IPS-11a (cell line): ENCODE measurements around the gene ANO8.

Experiments
- H3K4me3 ChIP-seq: one replicate; pipeline ENCODE4 v1.5.1; 2013; ENCODE audit warnings: low read depth, low read length, control low read depth

Gene ANO8

DNA sequence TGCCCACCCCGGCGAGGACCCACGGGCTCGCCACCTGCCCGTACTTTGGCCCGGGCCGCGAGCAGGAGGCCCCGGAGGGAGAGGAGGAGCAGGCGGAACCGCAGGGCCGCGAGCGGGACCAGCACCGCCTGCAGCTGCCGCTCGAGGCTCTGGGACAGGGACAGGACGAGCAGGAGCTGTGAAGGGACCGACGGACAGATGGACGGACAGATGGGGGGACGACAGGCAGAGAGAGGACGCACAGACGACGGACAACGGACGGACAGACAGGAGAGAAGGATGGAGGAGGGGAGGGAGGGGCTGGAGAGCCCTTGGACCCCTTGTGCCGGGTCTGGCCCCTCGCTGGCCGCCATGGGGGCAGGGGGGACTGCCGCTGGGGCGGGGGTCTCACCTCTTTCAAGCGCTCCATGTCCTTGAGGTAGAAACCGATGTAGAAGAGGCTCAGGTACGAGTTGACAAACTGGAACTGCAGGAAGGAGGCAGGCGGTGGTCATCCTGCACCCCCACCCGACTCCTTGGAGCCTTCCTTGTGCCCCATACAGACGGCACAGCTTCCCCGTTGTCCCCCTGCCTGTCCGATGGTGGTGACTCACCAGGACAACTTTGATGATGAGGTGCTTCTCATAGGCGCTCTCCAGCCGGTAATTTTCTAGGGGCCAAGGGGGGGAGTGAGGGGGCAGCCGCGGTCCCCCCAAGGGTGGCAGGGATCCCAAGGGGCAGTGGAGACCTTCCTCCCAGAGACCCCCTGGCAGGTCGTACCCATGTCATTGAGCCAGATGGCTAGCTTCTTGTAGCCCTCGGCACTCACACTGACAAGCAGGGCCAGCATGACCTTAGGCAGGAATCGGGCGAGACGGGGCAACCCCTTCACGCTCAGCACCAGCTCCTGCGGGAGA is 5.0 kb downstream of the ANO8 start:
- no peak overlapping the region for H3K4me3 ChIP-seq

DNA sequence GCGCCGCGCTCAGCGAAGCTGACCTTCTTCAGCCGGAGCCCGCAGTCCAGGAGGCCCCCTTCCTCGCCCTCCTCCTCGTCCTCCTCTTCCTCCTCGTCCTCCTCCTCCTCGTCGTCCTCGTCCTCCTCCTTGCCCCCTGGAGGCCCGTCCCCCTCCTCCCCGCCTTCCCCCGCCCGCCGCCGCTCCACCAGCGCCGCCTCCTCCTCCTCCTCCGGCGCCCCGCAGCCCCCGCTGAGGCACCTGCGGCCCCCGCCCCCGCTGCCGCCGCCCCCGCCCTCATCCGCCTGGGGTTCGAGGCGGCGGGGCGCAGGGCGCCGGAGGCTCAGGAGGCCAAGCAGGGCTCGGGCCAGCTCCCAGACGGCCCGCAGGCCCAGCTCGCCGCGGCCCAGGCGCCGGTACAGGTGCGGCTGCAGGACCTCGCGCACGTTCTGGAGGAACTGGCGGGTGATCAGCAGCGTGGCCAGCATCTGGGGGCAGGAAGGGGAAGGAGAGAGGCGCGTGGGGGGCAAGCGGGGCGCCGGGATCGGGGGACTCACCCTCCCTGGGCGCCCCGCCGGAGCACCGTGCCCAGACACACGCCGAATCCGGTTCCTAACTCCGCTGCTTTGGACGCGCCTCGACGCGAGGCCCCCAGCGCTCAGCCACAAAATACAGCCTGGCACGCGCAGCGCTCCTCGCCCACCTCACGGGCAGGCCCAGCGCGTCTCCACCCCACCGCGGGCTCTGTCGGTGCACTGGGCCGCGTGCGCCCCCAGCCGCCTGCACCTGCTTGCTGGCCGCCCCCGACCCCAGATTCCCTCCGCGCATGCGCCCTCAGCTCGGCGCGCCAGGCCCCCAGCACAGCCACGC is 5.9 kb downstream of the ANO8 start:
- H3K4me3 ChIP-seq = peak overlapping the region; percentile 51

DNA sequence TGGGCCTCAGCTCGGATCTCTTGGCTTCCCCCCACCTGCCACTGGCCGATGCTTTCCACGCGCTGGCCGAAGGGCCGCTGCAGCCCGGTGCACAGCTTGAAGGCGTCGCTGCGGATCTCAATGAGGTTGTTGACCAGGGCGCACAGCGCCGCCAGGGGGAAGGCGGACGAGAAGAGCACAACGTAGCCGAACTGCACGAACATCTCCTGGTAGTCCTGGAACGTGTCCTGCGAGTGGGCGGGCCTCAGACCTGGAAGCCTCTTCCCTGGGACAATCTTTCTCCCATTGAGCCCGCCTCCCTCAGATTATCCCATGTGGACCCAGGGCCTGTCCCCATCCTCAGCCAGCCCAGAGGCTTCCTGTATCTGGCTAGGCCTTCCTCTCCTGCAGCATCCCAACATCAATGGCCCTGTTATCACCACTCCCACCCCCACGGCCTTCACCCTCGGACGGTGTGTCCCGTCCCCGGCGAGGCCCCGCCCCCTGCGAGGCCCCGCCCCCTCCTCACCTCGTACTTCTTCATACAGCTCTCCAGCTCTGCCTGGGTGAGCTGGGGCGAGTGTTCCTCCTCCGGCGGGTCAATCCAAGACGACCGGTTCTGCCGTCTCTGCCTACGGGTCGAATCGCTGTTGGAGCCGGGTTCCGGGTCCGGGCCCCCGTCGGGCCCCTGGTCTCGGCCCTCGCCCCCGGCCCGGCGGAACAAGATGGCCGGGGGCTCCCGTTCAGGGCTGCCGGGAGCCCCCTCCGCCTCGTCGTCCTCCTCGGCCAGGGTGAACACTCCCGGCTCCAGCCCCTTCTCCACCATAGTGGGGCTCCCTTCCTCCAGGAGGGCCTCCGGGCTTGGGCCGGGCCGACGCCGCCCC is 6.8 kb downstream of the ANO8 start:
- peak overlapping the region; percentile 51 for H3K4me3 ChIP-seq

DNA sequence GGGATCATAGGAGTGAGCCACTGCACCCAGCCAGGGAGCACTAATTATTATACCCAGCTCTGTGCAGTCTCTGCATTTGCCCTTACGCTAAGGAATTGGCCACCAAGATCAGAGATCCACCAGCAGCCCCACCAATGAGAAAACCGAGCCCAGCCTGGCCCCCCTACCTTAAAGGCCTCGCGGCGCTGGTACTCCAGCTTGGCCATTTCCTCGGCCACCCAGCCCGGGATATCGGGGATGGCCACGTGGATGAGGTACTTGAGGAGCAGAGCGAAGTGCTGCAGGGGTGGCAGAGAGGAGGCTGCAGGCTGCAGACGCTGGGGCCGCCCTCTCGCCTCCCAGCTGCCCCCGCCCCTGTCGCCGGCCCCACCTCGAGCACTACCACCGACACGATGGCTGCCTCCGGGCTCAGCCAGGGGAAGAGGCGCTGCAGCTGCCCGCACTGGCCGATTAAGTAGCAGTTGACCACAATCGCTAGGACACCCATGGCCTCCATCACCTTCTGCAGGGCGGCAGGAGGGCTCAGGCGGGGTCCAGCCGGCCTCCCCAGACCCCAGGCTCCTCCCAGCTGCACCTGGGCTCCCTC is 7.5 kb downstream of the ANO8 start:
- H3K4me3 ChIP-seq = peak overlapping the region; percentile 51

DNA sequence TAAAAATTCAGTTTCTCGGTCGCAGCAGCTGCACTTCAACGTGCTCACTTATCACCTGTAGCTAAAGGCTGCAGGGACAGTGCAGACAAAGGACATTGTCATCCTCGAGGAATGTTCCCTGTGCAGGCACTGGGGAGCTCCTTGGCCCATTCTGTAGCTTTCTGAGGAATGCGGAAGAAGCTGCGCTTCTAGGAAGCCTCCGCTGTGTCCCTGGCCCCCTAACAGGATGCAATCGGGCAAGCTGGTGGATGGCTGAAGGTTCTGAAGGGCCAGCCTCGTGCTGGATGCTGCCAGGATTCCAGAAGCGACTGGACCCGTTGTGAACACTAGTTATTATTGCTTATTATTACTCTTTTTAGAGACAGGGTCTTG is 8.1 kb downstream of the ANO8 start:
- no peak overlapping the region for H3K4me3 ChIP-seq

DNA sequence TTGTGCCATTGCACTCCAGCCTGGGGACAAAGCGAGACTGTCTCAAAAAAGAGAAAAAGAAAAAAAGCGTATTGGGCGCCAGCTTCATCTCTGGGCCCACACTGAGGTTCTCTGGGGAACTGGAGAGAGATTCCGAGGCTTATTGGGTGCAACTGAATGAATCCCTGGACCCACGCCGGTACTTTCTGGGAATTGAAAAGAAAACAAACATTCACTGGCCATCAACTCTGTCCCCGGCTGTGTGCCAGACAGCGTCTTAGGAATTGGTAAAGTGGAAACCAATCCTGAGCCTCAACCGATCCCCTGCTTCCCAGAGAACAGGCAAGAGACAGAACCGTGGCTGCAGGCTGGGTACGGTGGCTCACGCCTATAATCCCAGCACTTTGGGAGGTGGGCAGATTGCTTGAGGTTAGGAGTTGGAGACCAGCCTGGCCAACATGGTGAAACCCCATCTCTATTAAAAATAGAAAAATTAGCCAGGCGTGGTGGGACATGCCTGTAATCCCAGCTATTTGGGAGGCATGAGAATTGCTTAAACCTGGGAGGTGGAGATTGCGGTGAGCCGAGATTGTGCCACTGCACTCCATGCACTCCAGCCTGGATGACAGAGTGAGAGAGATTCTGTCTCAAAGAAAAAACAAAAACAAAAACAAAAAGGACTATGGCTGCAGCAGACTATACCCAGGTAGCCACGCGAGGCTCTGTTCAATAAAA is 8.6 kb downstream of the ANO8 start:
- H3K4me3 ChIP-seq = no peak overlapping the region

DNA sequence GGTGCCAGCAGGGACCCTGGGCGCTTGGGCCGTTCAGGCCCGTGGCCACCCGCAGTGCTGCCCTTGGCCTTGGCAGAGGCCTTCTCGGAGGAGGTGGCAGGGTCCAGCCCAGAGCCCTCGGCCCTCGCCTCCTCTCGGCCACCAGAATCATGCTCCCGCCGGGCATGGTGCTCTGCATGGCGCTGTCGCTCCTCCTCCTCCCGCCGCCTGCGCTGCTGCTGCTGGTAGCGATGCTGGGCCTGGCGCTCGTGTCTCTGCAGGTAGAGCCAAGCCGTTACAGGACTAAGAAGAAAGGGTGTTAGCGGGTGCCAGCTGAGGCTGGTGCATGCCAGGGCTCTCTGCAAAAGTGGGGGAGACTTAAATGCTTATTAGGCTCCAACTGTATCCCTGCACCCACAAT is 9.5 kb downstream of the ANO8 start:
- H3K4me3 ChIP-seq = no peak overlapping the region

DNA sequence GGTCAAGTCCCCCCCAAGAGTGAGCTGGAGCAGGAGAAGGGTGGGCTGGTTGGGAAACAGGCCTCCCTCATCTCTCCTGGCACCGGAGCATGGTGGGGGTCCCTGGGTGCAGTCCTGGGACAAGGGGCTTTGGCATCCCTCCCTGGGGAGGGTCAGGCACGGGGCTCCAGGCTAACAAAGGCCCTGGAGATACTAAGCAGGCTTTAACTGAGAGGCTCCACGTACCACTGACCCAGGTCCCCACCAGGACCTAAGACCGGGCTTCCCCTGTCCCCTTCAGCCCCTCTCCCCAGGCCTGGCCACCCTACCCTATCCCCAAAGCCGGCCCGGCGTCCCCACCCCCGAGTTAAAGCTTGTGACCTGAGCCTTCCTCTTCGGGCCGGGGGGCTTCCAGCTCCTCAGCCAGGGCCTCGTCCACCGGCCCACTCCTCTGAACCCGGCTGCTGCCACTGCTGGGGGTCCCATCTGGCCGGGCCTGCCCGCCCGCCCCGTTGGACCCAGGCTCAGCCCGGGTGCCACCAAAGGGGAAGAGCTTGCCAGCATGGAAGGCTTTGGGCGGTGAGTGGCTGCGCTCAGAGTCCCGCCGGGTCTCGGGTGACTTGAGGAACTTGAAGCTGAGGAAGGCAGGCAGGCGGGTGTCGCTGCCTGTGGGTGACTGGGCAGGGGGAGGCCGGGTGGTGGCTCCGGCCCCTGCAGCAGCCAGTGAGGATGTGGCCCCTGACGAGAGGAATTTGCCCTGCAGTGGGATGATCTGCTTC is 10.1 kb downstream of the ANO8 start:
- no peak overlapping the region for H3K4me3 ChIP-seq

DNA sequence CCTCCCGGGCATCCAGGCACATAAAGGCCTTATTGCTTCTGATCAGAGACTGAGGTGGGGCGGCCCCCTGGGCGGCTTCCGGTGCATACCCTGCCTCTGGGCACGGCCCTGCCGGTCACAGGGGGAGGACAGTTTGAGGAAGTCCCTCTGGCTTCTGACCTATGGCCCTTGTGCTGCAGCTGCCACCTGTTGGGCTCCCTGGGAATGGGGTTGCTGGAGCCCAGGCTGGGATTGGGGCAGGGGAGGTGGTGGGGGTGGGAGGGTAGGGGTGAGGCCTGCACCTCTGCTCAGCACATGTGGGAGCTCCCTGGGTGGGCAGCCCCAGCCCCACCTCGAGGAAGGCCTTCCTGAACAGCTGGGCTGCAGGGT is 10.7 kb downstream of the ANO8 start:
- no peak overlapping the region for H3K4me3 ChIP-seq

DNA sequence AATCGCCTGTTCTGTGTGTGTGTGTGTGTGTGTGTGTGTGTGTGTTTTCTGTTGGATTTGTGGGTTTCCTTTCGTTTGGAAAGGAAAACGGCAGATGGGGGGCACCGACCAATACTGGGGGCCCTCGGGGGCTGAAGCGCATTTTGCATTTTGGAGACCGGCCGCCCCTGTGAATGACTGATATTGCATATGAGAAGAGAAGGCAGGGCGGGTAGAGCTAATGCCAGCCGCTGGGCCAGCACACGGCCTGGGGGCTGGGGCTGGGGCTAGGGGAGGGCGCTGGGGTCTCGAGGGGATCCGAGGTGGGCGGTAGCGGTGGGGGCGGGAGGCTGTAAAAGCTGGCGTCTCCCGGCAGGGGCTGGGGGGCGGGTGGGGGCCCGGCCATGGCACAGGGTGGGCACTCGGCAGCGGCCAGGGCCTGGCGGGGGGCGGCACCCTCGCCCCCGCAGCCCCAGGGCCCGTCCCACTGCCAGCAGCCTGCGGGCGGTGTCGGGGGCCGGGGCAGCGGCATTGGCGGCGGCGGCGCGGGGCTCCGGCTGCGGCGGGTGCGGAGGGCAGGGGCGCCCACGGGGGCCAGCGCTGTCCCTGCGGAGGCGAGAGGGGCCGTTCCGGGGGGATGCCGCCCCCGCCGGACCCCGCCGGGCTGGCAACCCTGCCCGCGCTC is 11.2 kb downstream of the ANO8 start:
- H3K4me3 ChIP-seq = no peak overlapping the region

DNA sequence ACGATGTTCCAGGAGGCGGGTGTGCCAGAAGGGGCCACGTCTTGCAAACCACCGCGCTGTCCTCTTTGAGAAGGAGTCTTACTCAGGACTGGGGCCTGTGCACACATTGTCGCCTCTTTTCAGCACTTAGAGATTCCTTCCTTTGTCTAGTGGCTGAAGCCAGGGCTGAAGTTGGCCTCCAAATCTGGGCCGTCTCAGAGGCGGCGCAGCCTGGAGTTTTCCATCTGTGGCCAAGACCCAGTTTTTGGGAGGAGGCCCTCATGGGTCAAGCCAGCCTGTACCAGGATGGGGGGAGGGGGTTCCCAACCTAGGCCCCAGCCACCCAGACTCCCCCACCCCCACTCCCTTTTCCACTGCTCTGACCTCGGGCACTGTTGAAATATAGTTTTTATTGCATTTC is 11.8 kb downstream of the ANO8 start:
- no peak overlapping the region for H3K4me3 ChIP-seq

DNA sequence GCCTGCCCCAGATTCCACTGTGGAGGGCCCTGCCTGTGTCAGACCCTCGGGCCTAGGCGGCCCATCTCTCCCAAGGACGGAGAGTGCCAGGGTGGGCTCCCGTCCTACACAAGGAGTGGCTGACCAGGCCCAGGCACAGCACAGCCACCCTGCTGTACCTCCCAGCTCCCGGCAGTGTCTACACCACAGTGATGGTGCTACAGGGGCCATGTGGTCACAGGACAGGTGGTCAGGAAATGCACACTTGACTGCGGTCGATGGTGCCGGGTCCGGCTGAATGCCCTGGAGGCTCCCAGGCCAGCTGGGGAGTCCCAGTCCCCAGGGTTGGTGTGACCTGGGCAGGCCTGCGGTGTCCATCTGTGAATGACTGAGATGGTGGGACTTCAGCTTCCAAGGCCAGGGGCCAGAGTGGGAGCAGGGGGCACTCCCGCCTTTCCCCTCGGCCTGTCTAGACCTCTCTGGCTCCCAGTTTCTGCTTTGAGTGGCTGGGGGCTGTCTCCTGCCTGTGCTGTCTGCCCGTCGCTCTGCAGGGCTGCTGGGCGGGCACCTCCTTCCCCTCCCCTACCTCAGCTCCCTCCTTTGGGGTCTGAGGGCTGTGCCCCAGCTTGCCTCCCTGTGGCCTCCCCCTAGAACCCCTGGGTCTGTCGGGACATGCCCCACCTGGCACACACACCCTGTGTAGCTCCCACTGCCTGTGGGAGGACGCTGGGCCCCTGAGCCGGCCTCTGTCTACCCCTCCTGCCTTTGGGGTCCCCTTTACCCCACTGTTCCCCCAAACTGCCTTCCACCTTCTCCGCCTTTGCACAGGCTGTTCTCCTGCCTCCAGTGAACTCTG is 12.8 kb downstream of the ANO8 start:
- no peak overlapping the region for H3K4me3 ChIP-seq

DNA sequence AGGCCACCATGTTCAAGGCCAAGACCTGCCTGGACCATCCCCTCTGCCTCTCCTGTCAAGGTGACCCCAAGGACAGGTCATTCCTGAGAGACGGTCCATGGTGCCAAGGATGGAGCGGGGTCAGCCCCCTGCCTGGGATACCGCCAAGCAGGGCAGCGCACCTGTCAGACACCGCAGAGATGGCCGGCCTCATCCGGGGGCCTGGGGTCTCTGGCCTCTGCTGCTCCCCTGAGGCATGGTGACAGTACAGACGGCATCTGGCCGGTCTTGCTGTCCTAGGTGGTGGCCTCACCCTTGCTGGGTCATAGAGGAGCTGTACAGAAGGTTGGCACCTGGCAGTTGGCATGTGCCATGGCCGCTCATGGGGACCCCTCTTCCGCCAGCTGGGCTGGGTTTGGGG is 14.2 kb downstream of the ANO8 start:
- H3K4me3 ChIP-seq = no peak overlapping the region

DNA sequence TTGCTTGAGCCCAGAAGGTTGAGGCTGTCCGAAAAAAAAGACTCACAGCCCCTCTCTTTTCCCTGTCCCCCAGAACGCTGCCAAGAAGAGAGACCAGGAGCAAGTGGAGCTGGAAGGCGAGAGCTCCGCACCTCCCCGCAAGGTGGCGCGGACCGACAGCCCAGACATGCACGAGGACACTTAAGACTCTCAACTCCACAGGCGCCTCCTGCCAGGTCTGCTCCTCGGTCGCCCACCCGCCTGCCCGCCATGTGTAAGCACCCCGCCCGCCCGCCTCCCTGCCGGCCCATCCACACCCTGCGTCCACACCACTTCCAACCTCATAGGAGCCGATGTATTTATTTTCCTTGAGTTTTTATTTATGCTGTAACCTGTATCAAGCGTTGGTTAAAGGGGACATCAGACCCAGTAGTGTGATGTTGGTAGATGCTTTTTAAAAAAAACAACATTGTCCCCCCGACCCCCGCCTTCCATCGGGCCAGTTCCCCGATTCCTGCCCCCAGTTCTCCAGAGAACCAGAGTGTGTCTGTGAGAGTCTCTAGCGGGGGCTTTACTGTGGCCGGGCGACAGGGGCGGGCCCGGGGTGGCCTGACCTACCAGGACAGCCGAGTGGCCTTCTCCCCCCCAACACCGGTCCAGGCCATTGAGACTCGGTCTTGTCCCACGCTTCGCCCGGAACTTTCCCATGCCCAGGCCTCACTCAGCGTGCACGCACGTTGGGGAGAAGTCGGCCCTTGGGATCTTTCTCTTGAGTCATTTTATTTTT is 15.0 kb downstream of the ANO8 start:
- no peak overlapping the region for H3K4me3 ChIP-seq

DNA sequence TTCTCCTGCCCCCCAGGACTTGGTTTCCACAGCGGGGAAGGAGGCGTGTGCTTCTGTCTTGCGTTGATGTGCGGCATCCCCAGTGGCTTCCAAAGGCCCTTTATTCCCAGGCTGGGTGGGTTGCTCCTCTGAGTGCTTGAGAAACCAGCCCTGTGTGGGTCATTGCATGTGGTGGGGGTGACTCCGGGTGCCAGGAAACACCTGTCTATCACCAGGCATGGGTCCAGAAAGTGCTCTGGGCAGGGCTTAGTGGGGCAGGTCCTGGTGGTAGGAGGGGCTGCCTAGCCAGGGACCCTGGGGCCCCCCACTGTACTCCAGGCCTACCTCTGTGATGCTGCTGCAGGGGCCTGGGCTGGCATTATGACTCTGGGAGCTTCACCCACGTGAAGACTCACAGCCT is 15.7 kb downstream of the ANO8 start:
- H3K4me3 ChIP-seq = no peak overlapping the region

DNA sequence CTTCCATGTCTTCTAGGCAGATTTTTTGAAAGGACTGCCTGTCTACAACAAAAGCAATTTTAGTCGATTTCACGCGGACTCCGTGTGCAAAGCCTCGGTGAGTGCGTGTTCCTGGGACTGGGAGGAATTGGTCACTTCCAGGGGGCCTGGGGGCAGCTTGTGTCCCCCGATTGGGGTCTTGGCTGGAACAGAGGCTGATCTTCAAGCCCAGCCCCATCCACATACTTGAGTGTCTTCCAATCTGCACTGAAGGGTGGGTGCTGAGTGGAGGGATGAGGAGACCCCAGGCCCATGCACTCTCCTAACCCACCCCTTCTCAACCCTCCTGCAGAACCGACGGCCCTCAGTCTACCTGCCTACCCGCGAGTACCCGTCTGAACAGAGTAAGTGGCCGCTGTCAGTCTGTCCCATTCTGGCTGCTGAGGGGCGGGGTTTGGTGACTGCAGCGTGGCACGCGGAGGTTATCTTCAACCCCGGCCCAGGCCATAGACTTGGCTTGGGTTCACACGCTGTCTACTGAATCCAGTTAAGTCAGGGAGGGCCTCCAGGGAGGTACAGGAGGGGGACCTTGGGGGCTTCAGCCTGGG is 20.6 kb downstream of the ANO8 start:
- H3K4me3 ChIP-seq = no peak overlapping the region
